Panc1 (cell line): ENCODE data around the gene GPR83. TPM values are rescaled to one million over a fixed set of nuclear protein-coding genes. Genes with fewer than 3 reads are reported as not detected.

Experiments used
- ATAC-seq: fragments of 200-7000 bp; cut with Tn5 transposase; 2 replicates; pipeline ENCODE4 v1.9.1; 2020; ENCODE audit warnings: mild to moderate bottlenecking, moderate library complexity
- BruUV-seq: library from RNA; stranded (reverse); fragments of 400-500 nt; replicated peaks from 2 replicates; lab custom pipeline; 2021; lab: Mats Ljungman, UMichigan
- CTCF ChIA-PET: fragments of 300-600 bp; sonication (Branson Sonifier 250); formaldehyde crosslinking; loops from one replicate; lab custom pipeline; 2022; ENCODE audit warnings: antibody characterized with exemption; lab: Charles Lee
- POLR2A ChIA-PET: fragments of 300-600 bp; sonication (Branson Sonifier 250); formaldehyde crosslinking; loops from one replicate; lab custom pipeline; 2022; ENCODE audit warnings: antibody characterized with exemption; lab: Charles Lee
- DNase-seq: peaks from one replicate; pipeline ENCODE4 v3.0.0-alpha.2; 2010; ENCODE audit warnings: low read depth, low spot score
- H3K27ac ChIP-seq: 2 replicates; pipeline ENCODE4 v1.5.1; 2011; ENCODE audit warnings: mild to moderate bottlenecking, low read length, inconsistent platforms
- H3K27me3 ChIP-seq: fragments of 200-500 bp; sonication (Bioruptor generic); 2 replicates; pipeline ENCODE4 v1.6.0; 2014; ENCODE audit warnings: low read length, inconsistent platforms; ENCODE audit not compliant: control insufficient read depth, insufficient read depth
- H3K36me3 ChIP-seq: fragments of 200-500 bp; sonication (Bioruptor generic); 2 replicates; pipeline ENCODE4 v1.5.1; 2014; ENCODE audit warnings: inconsistent platforms, mild to moderate bottlenecking, low read length, moderate library complexity; ENCODE audit not compliant: control insufficient read depth, insufficient read depth
- H3K4me1 ChIP-seq: 2 replicates; pipeline ENCODE4 v1.5.1; 2011; ENCODE audit warnings: inconsistent platforms, mild to moderate bottlenecking, low read length, moderate library complexity; ENCODE audit not compliant: control insufficient read depth, insufficient read depth
- H3K4me3 ChIP-seq, 2 experiments: 2 replicates each; pipeline ENCODE4 v1.5.1; 2011 to 2012; ENCODE audit warnings: low read depth in 2 of 2, low read length in 2 of 2, mild to moderate bottlenecking in 2 of 2, inconsistent platforms in 1 of 2, moderate library complexity in 1 of 2
- H3K9me3 ChIP-seq: fragments of 200-500 bp; sonication (Bioruptor generic); 2 replicates; pipeline ENCODE4 v1.5.1; 2014; ENCODE audit warnings: low read depth, mild to moderate bottlenecking, inconsistent platforms, low read length, moderate library complexity; ENCODE audit not compliant: control insufficient read depth, insufficient read depth
- POLR2AphosphoS5 ChIP-seq: IDR thresholded peaks from 2 replicates; pipeline ENCODE4 v1.6.1; 2012; ENCODE audit warnings: mild to moderate bottlenecking, low read depth, low read length, moderate library complexity
- SIN3A ChIP-seq: IDR thresholded peaks from 2 replicates; pipeline ENCODE4 v1.6.1; 2012; ENCODE audit warnings: low read depth, mild to moderate bottlenecking, low read length, moderate library complexity, borderline replicate concordance; ENCODE audit not compliant: insufficient read depth
- TCF7L2 ChIP-seq: IDR thresholded peaks from 2 replicates; pipeline ENCODE4 v1.6.1; 2011; ENCODE audit warnings: mild to moderate bottlenecking, low read depth, low read length, inconsistent platforms
- in situ Hi-C: cut with HindIII; loops from 2 replicates; pipeline ENCODE4 v1.10.0; 2016; ENCODE audit warnings: low sequenced_read_pairs, low pct_unique_long_range_greater_than_20kb
- intact Hi-C: fragments of 100-400 bp; cut with micrococcal nuclease; formaldehyde crosslinking; loops from one replicate; pipeline ENCODE4 v1.10.0; 2022; ENCODE audit not compliant: unreplicated experiment
- total RNA-seq: library from RNA; stranded (reverse); gene quantifications from one replicate; pipeline ENCODE4 v1.2.1, GENCODE V29; 2021; ENCODE audit not compliant: unreplicated experiment
- TF ChIP-seq, protein P1 (sequence below), 2 experiments: IDR thresholded peaks; 2 replicates each; pipeline ENCODE4 v1.6.1; 2011 to 2012; ENCODE audit warnings: low read depth in 2 of 2, control low read depth in 1 of 2, low read length in 1 of 2, mild to moderate bottlenecking in 1 of 2, moderate library complexity in 1 of 2; ENCODE audit not compliant: insufficient read depth in 1 of 2
- TF ChIP-seq, protein P2 (sequence below): fragments of 450-650 bp; IDR thresholded peaks from 2 replicates; pipeline ENCODE4 v1.5.1; 2017; ENCODE audit warnings: mild to moderate bottlenecking

The GPR83 gene
- total RNA-seq, 1 experiment from 2014 or later = 0.05 TPM

DNA sequence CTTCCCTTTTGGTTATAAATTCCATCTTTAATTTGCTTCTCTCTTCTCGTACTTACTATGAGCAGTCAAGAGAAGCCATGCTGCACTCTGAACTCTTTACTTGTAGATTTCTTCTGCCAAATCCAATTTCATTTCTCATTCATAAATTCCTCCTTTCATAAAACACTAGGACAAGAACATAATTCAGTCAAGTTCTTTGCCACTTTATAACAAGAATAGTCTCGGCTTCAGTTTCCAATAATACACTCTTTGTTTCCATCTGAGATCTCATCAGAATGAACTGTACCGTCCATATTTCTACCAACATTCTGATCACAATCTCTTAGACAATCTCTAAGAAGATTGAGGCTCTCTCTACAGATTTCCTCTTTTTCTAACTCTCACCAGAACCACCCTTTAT lies 71.7 kb downstream of the GPR83 start:
- in situ Hi-C loops = no loop called here
- Histone ChIP-seq H3K9me3 (no peaks in the 10 kb centered on the region), H3K27ac (no peak overlapping the region), H3K27me3 (no peaks in the 10 kb centered on the region; the same call in none of the 2 replicates), H3K36me3 (no peaks in the 10 kb centered on the region), H3K4me3 (no peak overlapping the region), H3K4me1 (peaks cover 8% of the 10 kb centered on the region; the same call in 1 of the 2 replicates)
- ATAC-seq = no peak
- POLR2A ChIA-PET = no interaction called here
- intact Hi-C loops = loop anchor here (5.0 kb wide), 1 partner anchor 173 kb away; no protein-coding TSS in a partner anchor
- CTCF ChIA-PET = no interaction called here
- TF ChIP-seq, protein P1, sequence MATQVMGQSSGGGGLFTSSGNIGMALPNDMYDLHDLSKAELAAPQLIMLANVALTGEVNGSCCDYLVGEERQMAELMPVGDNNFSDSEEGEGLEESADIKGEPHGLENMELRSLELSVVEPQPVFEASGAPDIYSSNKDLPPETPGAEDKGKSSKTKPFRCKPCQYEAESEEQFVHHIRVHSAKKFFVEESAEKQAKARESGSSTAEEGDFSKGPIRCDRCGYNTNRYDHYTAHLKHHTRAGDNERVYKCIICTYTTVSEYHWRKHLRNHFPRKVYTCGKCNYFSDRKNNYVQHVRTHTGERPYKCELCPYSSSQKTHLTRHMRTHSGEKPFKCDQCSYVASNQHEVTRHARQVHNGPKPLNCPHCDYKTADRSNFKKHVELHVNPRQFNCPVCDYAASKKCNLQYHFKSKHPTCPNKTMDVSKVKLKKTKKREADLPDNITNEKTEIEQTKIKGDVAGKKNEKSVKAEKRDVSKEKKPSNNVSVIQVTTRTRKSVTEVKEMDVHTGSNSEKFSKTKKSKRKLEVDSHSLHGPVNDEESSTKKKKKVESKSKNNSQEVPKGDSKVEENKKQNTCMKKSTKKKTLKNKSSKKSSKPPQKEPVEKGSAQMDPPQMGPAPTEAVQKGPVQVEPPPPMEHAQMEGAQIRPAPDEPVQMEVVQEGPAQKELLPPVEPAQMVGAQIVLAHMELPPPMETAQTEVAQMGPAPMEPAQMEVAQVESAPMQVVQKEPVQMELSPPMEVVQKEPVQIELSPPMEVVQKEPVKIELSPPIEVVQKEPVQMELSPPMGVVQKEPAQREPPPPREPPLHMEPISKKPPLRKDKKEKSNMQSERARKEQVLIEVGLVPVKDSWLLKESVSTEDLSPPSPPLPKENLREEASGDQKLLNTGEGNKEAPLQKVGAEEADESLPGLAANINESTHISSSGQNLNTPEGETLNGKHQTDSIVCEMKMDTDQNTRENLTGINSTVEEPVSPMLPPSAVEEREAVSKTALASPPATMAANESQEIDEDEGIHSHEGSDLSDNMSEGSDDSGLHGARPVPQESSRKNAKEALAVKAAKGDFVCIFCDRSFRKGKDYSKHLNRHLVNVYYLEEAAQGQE (IDR thresholded peaks at IDR 0.05; ENCODE audit: insufficient read depth in 1 of 2, low read depth in 2 of 2, low read length in 1 of 2) = no peak
- TF ChIP-seq, protein P2, sequence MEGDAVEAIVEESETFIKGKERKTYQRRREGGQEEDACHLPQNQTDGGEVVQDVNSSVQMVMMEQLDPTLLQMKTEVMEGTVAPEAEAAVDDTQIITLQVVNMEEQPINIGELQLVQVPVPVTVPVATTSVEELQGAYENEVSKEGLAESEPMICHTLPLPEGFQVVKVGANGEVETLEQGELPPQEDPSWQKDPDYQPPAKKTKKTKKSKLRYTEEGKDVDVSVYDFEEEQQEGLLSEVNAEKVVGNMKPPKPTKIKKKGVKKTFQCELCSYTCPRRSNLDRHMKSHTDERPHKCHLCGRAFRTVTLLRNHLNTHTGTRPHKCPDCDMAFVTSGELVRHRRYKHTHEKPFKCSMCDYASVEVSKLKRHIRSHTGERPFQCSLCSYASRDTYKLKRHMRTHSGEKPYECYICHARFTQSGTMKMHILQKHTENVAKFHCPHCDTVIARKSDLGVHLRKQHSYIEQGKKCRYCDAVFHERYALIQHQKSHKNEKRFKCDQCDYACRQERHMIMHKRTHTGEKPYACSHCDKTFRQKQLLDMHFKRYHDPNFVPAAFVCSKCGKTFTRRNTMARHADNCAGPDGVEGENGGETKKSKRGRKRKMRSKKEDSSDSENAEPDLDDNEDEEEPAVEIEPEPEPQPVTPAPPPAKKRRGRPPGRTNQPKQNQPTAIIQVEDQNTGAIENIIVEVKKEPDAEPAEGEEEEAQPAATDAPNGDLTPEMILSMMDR = no peak
- TF ChIP-seq SIN3A (no peak), TCF7L2 (no peak), POLR2AphosphoS5 (no peak)
- no TSS peak for BruUV-seq
- no peak for DNase-seq

DNA sequence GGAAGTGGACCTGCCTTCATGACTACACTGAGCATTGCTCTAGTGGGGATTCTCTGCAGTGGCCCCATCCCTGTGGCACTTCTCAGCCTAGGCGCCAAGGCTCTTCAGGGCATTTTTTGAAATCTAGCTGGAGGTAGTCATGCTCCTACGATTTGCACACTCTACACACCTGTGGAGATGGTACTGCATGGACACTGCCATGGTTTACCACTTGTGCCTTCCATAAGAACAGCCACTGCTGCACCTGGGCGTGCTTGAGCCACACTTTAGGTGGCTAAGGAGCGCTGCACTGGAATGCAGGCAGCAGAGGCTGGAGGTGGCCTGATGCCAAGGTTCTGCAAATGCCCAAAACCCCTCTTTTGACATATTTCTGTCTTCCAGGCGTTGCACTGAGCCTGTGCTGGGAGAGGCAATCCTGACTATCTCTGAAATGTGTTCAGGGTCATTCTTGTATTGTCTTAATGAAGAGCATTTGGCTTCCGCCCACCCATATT lies 72.6 kb downstream of the GPR83 start:
- DNase-seq (no peak), ATAC-seq (no peak)
- Histone ChIP-seq H3K36me3 (no peaks in the 10 kb centered on the region), H3K4me1 (peaks cover 8% of the 10 kb centered on the region; the same call in 1 of the 2 replicates), H3K27ac (no peak overlapping the region), H3K9me3 (no peaks in the 10 kb centered on the region), H3K4me3 (no peak overlapping the region), H3K27me3 (no peaks in the 10 kb centered on the region; the same call in none of the 2 replicates)
- BruUV-seq = no TSS peak
- POLR2A ChIA-PET = no interaction called here
- TF ChIP-seq, protein P1 (IDR thresholded peaks at IDR 0.05; ENCODE audit: insufficient read depth in 1 of 2, low read depth in 2 of 2, low read length in 1 of 2) = no peak
- TF ChIP-seq, protein P2 = no peak
- TF ChIP-seq TCF7L2 = no peak
- in situ Hi-C loops (no loop called here), intact Hi-C loops (loop anchor here (5.0 kb wide), 1 partner anchor 174 kb away; no protein-coding TSS in a partner anchor)
- CTCF ChIA-PET = no interaction called here

Other genes with a start within 250 kb of the GPR83 start
- gene IZUMO1R, start 96.8 kb downstream of the GPR83 start, total RNA-seq = not detected
- 35.0 TPM for gene MRE11, start 92.4 kb upstream of the GPR83 start, total RNA-seq
- gene ANKRD49, start 92.6 kb upstream of the GPR83 start, total RNA-seq = 15.4 TPM
- not detected for gene C11orf97, start 111.0 kb upstream of the GPR83 start, total RNA-seq
- gene FUT4, start 142.5 kb upstream of the GPR83 start, total RNA-seq = 11.2 TPM
- 2.1 TPM for gene PIWIL4, start 165.9 kb upstream of the GPR83 start, total RNA-seq